ENCODE data around the gene MARS1.

Gene MARS1

DNA sequence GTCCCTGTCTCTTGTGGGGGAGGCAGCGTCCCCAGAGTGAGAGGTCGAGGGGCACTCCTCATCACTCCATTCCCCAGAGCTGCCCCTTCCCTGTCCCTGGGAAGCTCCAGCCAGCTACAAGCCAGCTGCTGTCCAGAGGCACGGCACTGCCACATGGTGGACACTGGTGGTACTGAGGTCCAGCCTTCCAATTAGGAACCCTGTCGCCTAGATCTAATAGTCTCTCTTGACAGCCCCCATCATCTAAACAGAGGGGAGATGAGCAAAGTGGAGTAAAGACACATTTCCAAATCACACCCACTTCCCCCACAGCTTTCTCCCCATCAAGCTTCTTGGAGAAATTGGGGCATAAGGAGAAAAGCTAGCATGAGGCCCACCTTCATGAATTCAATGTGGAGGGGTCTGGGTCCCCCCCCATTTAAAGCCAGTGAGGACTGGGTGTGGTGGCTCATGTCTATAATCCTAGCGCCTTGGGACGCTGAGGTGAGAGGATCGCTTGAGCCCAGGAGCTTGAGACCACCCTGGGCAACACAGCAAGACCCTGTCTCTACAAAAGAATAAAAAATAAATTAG, 34.8 kb upstream of the MARS1 start:
- TF ChIP-seq CTCF (IDR thresholded peaks at IDR 0.05; ENCODE audit: low read depth, low read length, missing control alignments), result peak; percentile 96
- no peak for DNase-seq (ENCODE audit: low read depth)
- H3K4me3 ChIP-seq (ENCODE audit: low read depth, low read length), result no peak overlapping the region

GRCh38 chr12:57454213-57454565, 33.7 kb upstream of the MARS1 start:
- no peak for DNase-seq (ENCODE audit: low read depth)
- TF ChIP-seq CTCF (IDR thresholded peaks at IDR 0.05; ENCODE audit: low read depth, low read length, missing control alignments), result no peak
- no peak overlapping the region for H3K4me3 ChIP-seq (ENCODE audit: low read depth, low read length)

DNA sequence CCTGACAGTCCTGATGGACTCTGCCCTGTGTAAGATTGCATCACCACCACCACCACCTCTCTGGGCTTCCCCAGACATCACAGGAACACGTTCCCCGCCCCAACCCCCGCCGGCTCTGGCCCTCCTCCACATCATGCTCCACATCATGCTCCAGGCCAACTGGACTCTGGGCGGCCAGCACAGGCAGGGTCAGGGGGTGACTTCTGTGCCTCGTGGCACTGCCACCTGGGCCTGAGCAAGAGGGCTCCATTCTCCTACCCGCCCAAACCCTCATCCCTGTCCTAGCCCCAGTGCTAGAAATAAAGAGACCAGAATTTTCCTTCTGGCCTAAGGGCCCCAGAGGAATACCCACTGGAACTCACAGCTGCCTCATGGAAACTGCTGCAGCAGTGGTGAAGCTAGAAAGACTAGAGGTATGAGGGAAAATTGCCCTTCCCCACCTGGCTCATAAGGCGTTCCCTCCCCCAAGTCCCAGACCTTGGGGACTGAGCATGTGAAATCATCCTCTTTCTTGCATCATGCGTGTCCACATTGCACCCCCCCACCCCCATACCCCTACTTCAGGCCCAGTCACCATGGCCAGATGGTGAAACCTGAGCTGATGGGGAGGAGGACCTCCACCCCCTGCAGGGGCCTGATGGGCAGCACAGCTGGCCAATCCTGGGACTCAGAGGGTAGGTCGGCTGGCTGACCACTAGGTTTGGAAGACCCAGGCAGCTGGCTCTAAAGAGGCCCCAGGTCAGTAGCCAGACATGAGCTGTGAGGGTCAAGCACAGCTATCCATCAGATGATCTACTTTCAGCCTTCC, 33.1 kb upstream of the MARS1 start, which contains the start of gene INHBE:
Gene INHBE, plus strand, starts transcription at position 742 of the 808 bp plus-strand sequence. CDS start 230 bp downstream, outside the sequence.
- no peak for DNase-seq (ENCODE audit: low read depth)
- TF ChIP-seq CTCF (IDR thresholded peaks at IDR 0.05; ENCODE audit: low read depth, low read length, missing control alignments), result no peak
- peak within 1 kb of the TSS; percentile 22; the same call in 1 of the 2 replicates for H3K4me3 ChIP-seq (ENCODE audit: low read depth, low read length)

GRCh38 chr12:57455374-57456144, 32.3 kb upstream of the MARS1 start:
- peak overlapping the region; percentile 22; the same call in 1 of the 2 replicates for H3K4me3 ChIP-seq (ENCODE audit: low read depth, low read length)
- TF ChIP-seq CTCF (IDR thresholded peaks at IDR 0.05; ENCODE audit: low read depth, low read length, missing control alignments), result no peak
- DNase-seq (ENCODE audit: low read depth), result no peak

DNA sequence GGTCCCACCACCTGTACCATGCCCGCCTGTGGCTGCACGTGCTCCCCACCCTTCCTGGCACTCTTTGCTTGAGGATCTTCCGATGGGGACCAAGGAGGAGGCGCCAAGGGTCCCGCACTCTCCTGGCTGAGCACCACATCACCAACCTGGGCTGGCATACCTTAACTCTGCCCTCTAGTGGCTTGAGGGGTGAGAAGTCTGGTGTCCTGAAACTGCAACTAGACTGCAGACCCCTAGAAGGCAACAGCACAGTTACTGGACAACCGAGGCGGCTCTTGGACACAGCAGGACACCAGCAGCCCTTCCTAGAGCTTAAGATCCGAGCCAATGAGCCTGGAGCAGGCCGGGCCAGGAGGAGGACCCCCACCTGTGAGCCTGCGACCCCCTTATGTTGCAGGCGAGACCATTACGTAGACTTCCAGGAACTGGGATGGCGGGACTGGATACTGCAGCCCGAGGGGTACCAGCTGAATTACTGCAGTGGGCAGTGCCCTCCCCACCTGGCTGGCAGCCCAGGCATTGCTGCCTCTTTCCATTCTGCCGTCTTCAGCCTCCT, 31.6 kb upstream of the MARS1 start:
- TF ChIP-seq CTCF (IDR thresholded peaks at IDR 0.05; ENCODE audit: low read depth, low read length, missing control alignments), result peak; percentile 89
- peak overlapping the region; percentile 22; the same call in 1 of the 2 replicates for H3K4me3 ChIP-seq (ENCODE audit: low read depth, low read length)
- no peak for DNase-seq (ENCODE audit: low read depth)

GRCh38 chr12:57456737-57457490, 31.0 kb upstream of the MARS1 start:
- no peak for TF ChIP-seq CTCF (IDR thresholded peaks at IDR 0.05; ENCODE audit: low read depth, low read length, missing control alignments)
- no peak for DNase-seq (ENCODE audit: low read depth)
- no peak overlapping the region for H3K4me3 ChIP-seq (ENCODE audit: low read depth, low read length)

Measured in GM12864 (cell line).